ENCODE results near the gene ATM.

Gene ATM

GRCh38 chr11:108222574-108223347, at the start of gene ATM, which contains the start of gene NPAT:
Gene ATM, plus strand, starts transcription at chr11:108223067. Its CDS starts 4,558 bp downstream, at chr11:108227625.
Gene NPAT, minus strand, starts transcription at chr11:108222638. Its CDS starts 102 bp downstream, at chr11:108222536.
- peak; percentile 99 for DNase-seq (ENCODE audit: low read depth)

- DNase-seq (ENCODE audit: low read depth): no peak
Observed at GRCh38 chr11:108177570-108177969, 45.3 kb upstream of the ATM start.

GRCh38 chr11:108193725-108194124, 29.1 kb upstream of the ATM start:
- DNase-seq (ENCODE audit: low read depth): no peak

GRCh38 chr11:108196901-108197300, 26.0 kb upstream of the ATM start:
- DNase-seq (ENCODE audit: low read depth): no peak

GRCh38 chr11:108197351-108197750, 25.5 kb upstream of the ATM start:
- DNase-seq (ENCODE audit: low read depth): no peak

- DNase-seq (ENCODE audit: low read depth): no peak
Observed at GRCh38 chr11:108198833-108199232, 24.0 kb upstream of the ATM start.

GRCh38 chr11:108199446-108200321, 23.2 kb upstream of the ATM start:
- peak; percentile 88 for DNase-seq (ENCODE audit: low read depth)

GRCh38 chr11:108203075-108203474, 19.8 kb upstream of the ATM start:
- no peak for DNase-seq (ENCODE audit: low read depth)

- DNase-seq (ENCODE audit: low read depth): no peak
Observed at GRCh38 chr11:108204376-108204775, 18.5 kb upstream of the ATM start.

- no peak for DNase-seq (ENCODE audit: low read depth)
Observed at GRCh38 chr11:108204929-108205499, 17.9 kb upstream of the ATM start.

- no peak for DNase-seq (ENCODE audit: low read depth)
Observed at GRCh38 chr11:108206171-108206570, 16.7 kb upstream of the ATM start.

GRCh38 chr11:108206969-108207682, 15.7 kb upstream of the ATM start:
- DNase-seq (ENCODE audit: low read depth): no peak

GRCh38 chr11:108207683-108208060, 15.2 kb upstream of the ATM start:
- DNase-seq (ENCODE audit: low read depth): no peak

GRCh38 chr11:108210441-108210840, 12.4 kb upstream of the ATM start:
- no peak for DNase-seq (ENCODE audit: low read depth)

GRCh38 chr11:108213784-108214183, 9.1 kb upstream of the ATM start:
- no peak for DNase-seq (ENCODE audit: low read depth)

- no peak for DNase-seq (ENCODE audit: low read depth)
Observed at GRCh38 chr11:108216988-108217387, 5.9 kb upstream of the ATM start.

GRCh38 chr11:108218455-108218854, 4.4 kb upstream of the ATM start:
- peak; percentile 51 for DNase-seq (ENCODE audit: low read depth)

GRCh38 chr11:108218912-108219783, 3.7 kb upstream of the ATM start:
- DNase-seq (ENCODE audit: low read depth): no peak

GRCh38 chr11:108220721-108221336, 2.0 kb upstream of the ATM start:
- DNase-seq (ENCODE audit: low read depth): no peak

- peak; percentile 63 for DNase-seq (ENCODE audit: low read depth)
Observed at GRCh38 chr11:108221371-108221770, 1.5 kb upstream of the ATM start.

All from iris pigment epithelial cell (primary cell).